ENCODE results near the gene PLPPR1.

PLPPR1 gene

DNA sequence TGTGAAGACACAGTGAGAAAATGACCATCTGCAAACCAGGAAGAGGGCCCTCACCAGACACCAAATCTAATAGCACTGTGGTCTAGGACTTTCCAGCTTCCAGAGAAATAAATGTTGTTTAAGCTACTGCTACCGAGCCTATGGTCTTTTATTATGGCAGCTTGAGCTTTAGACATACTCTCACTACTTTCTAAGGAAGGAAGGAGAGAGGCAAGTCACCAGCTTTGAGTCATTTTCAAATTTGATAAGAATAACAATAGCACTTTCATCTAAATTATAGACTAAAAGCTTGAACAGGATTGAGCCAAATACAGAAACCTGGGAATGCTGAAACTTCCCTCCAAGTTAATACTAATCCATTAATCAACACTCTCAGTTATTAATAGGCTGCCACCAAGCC is 64.4 kb downstream of the PLPPR1 start:
- TF ChIP-seq SNAI2 (CRISPR knock-in tag; IDR thresholded peaks at IDR 0.05) (no peak), ZNF565 (CRISPR knock-in tag; conservative IDR thresholded peaks at IDR 0.05; ENCODE audit: low read depth) (no peak), PPARA (CRISPR knock-in tag; IDR thresholded peaks at IDR 0.05; ENCODE audit: borderline replicate concordance) (no peak)
- TF ChIP-seq, protein P1, sequence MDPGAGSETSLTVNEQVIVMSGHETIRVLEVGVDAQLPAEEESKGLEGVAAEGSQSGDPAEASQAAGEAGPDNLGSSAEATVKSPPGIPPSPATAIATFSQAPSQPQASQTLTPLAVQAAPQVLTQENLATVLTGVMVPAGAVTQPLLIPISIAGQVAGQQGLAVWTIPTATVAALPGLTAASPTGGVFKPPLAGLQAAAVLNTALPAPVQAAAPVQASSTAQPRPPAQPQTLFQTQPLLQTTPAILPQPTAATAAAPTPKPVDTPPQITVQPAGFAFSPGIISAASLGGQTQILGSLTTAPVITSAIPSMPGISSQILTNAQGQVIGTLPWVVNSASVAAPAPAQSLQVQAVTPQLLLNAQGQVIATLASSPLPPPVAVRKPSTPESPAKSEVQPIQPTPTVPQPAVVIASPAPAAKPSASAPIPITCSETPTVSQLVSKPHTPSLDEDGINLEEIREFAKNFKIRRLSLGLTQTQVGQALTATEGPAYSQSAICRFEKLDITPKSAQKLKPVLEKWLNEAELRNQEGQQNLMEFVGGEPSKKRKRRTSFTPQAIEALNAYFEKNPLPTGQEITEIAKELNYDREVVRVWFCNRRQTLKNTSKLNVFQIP (CRISPR knock-in tag; IDR thresholded peaks at IDR 0.05; ENCODE audit: borderline replicate concordance, low read depth) = no peak
- TF ChIP-seq, protein P2, sequence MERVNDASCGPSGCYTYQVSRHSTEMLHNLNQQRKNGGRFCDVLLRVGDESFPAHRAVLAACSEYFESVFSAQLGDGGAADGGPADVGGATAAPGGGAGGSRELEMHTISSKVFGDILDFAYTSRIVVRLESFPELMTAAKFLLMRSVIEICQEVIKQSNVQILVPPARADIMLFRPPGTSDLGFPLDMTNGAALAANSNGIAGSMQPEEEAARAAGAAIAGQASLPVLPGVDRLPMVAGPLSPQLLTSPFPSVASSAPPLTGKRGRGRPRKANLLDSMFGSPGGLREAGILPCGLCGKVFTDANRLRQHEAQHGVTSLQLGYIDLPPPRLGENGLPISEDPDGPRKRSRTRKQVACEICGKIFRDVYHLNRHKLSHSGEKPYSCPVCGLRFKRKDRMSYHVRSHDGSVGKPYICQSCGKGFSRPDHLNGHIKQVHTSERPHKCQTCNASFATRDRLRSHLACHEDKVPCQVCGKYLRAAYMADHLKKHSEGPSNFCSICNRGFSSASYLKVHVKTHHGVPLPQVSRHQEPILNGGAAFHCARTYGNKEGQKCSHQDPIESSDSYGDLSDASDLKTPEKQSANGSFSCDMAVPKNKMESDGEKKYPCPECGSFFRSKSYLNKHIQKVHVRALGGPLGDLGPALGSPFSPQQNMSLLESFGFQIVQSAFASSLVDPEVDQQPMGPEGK (CRISPR knock-in tag; IDR thresholded peaks at IDR 0.05; ENCODE audit: borderline replicate concordance) = no peak
- no peak for ATAC-seq

DNA sequence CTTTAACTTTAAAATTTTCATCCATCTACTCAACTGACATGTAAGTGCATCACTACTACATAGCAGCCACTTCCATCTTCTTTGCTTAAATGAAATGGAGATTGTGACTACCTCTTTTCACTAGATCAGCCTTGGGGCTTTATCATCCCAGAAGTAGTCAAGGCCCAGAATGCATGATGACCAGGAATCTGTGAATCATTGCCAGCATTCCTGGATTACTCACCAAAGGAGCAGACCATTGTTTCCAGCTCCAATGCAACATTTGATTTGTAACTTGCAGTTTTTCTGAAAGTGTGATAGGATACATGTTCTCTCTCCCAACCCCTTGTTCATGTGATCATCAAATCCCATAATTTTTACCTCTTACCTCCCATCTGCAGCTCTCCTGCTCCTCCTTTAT is 65.1 kb downstream of the PLPPR1 start:
- TF ChIP-seq, protein P3, sequence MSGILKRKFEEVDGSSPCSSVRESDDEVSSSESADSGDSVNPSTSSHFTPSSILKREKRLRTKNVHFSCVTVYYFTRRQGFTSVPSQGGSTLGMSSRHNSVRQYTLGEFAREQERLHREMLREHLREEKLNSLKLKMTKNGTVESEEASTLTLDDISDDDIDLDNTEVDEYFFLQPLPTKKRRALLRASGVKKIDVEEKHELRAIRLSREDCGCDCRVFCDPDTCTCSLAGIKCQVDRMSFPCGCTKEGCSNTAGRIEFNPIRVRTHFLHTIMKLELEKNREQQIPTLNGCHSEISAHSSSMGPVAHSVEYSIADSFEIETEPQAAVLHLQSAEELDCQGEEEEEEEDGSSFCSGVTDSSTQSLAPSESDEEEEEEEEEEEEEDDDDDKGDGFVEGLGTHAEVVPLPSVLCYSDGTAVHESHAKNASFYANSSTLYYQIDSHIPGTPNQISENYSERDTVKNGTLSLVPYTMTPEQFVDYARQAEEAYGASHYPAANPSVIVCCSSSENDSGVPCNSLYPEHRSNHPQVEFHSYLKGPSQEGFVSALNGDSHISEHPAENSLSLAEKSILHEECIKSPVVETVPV (CRISPR knock-in tag; IDR thresholded peaks at IDR 0.05) = no peak
- TF ChIP-seq, protein P4, sequence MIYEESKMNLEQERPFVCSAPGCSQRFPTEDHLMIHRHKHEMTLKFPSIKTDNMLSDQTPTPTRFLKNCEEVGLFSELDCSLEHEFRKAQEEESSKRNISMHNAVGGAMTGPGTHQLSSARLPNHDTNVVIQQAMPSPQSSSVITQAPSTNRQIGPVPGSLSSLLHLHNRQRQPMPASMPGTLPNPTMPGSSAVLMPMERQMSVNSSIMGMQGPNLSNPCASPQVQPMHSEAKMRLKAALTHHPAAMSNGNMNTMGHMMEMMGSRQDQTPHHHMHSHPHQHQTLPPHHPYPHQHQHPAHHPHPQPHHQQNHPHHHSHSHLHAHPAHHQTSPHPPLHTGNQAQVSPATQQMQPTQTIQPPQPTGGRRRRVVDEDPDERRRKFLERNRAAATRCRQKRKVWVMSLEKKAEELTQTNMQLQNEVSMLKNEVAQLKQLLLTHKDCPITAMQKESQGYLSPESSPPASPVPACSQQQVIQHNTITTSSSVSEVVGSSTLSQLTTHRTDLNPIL (CRISPR knock-in tag; IDR thresholded peaks at IDR 0.05; ENCODE audit: low read depth) = no peak
- TF ChIP-seq SNAI2 (CRISPR knock-in tag; IDR thresholded peaks at IDR 0.05) (no peak), OSR1 (CRISPR knock-in tag; IDR thresholded peaks at IDR 0.05) (no peak), ISL1 (CRISPR knock-in tag; IDR thresholded peaks at IDR 0.05) (no peak)
- TF ChIP-seq, protein P2 (CRISPR knock-in tag; IDR thresholded peaks at IDR 0.05; ENCODE audit: borderline replicate concordance) = no peak
- ATAC-seq = no peak

DNA sequence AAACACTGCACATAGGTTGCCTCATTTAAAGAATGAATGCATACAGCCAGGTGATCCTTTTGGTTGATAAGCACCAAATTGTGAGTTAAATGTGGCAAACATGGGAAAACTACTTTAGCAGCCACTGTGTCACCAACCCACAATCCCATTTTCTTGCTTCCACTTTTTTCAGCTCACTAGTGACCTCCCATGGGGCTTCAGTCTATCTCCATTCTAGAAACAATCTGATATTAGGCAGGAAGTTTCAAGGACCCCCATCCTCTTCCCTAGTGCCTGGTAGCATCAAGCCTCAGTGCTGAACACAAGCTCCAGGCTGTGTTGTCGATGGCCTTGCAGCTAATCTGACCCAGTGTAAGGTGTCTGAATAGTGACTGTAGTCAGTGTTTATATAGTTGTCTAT is 66.2 kb downstream of the PLPPR1 start:
- ATAC-seq = no peak
- TF ChIP-seq, protein P1 (CRISPR knock-in tag; IDR thresholded peaks at IDR 0.05; ENCODE audit: borderline replicate concordance, low read depth) = no peak
- TF ChIP-seq TOX (CRISPR knock-in tag; IDR thresholded peaks at IDR 0.05; ENCODE audit: borderline replicate concordance) (no peak), RARB (CRISPR knock-in tag; IDR thresholded peaks at IDR 0.05) (no peak), ISL1 (CRISPR knock-in tag; IDR thresholded peaks at IDR 0.05) (no peak), ZC3H10 (CRISPR knock-in tag; IDR thresholded peaks at IDR 0.05) (no peak), CSDC2 (CRISPR knock-in tag; IDR thresholded peaks at IDR 0.05) (no peak), SNAI2 (CRISPR knock-in tag; IDR thresholded peaks at IDR 0.05) (no peak), ZNF8 (CRISPR knock-in tag; IDR thresholded peaks at IDR 0.05) (no peak), TCF4 (CRISPR knock-in tag; IDR thresholded peaks at IDR 0.05; ENCODE audit: borderline replicate concordance) (no peak), PPARA (CRISPR knock-in tag; IDR thresholded peaks at IDR 0.05; ENCODE audit: borderline replicate concordance) (no peak), ZFP30 (CRISPR knock-in tag; IDR thresholded peaks at IDR 0.05) (no peak)
- TF ChIP-seq, protein P3 (CRISPR knock-in tag; IDR thresholded peaks at IDR 0.05) = no peak
- TF ChIP-seq, protein P5, sequence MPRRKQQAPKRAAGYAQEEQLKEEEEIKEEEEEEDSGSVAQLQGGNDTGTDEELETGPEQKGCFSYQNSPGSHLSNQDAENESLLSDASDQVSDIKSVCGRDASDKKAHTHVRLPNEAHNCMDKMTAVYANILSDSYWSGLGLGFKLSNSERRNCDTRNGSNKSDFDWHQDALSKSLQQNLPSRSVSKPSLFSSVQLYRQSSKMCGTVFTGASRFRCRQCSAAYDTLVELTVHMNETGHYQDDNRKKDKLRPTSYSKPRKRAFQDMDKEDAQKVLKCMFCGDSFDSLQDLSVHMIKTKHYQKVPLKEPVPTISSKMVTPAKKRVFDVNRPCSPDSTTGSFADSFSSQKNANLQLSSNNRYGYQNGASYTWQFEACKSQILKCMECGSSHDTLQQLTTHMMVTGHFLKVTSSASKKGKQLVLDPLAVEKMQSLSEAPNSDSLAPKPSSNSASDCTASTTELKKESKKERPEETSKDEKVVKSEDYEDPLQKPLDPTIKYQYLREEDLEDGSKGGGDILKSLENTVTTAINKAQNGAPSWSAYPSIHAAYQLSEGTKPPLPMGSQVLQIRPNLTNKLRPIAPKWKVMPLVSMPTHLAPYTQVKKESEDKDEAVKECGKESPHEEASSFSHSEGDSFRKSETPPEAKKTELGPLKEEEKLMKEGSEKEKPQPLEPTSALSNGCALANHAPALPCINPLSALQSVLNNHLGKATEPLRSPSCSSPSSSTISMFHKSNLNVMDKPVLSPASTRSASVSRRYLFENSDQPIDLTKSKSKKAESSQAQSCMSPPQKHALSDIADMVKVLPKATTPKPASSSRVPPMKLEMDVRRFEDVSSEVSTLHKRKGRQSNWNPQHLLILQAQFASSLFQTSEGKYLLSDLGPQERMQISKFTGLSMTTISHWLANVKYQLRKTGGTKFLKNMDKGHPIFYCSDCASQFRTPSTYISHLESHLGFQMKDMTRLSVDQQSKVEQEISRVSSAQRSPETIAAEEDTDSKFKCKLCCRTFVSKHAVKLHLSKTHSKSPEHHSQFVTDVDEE (CRISPR knock-in tag; IDR thresholded peaks at IDR 0.05) = no peak
